Adrenal gland (tissue), 12 donors: Measurements from ENCODE around the gene CD163. TPM values are rescaled to one million over a fixed set of nuclear protein-coding genes. Genes with fewer than 3 reads are reported as not detected.

Experiments
- DNase-seq, 7 donors: peaks; one replicate each; pipeline ENCODE4 v3.0.0-alpha.2; 2019 to 2020
- H3K27ac ChIP-seq, 5 donors: fragments of 200-600 bp; sonication (generic) in 4 of 5; 1 replicate in 3 of 5; 2 replicates in 2 of 5; pipeline versions ENCODE4 v1.5.1 to v1.8.0; 2016 to 2020; ENCODE audit warnings: mild to moderate bottlenecking in 1 of 5
- H3K27me3 ChIP-seq: fragments of 200-600 bp; 2 replicates; pipeline ENCODE4 v1.8.0; 2021
- H3K36me3 ChIP-seq, 2 donors: fragments of 200-600 bp; replicated peaks in 1 of 2; 1 replicate in 1 of 2; 2 replicates in 1 of 2; pipeline versions ENCODE4 v1.5.1 to v1.8.0; 2018 to 2022
- H3K4me1 ChIP-seq, 2 donors: fragments of 200-600 bp; replicated peaks in 1 of 2; 1 replicate in 1 of 2; 2 replicates in 1 of 2; pipeline versions ENCODE4 v1.5.1 to v1.8.0; 2018 to 2021
- H3K4me3 ChIP-seq, 4 donors: fragments of 200-600 bp; sonication (generic) in 3 of 4; one replicate each; pipeline ENCODE4 v1.5.1; 2016 to 2018
- H3K9me3 ChIP-seq, 3 donors: fragments of 200-600 bp; sonication (generic) in 1 of 3; replicated peaks in 1 of 3; 1 replicate in 2 of 3; 2 replicates in 1 of 3; pipeline versions ENCODE4 v1.5.1 to v1.8.0; 2016 to 2021
- POLR2A ChIP-seq, 2 donors: fragments of 450-650 bp; IDR thresholded peaks; one replicate each; pipeline ENCODE4 v1.6.1; 2017; ENCODE audit warnings: antibody characterized with exemption in 2 of 2, mild to moderate bottlenecking in 2 of 2, moderate library complexity in 1 of 2
- WGBS, 4 donors: extraction: QIAGEN DNeasy Blood & Tissue Kit in 2 of 4; methylation state at CpG; one replicate each; pipeline versions ENCODE4 v1.1.5 to v1.1.7; 2013 to 2017; 5-methylcytosine and 5-hydroxymethylcytosine counted together
- intact Hi-C, 2 donors: fragments of 100-400 bp; cut with DNase I; formaldehyde crosslinking; loops; one replicate each; pipeline versions ENCODE4 v1.14.1 to v1.15.0; 2022 to 2023
- polyA plus RNA-seq, 3 donors: library from polyadenylated mRNA; stranded (reverse); fragments of 200-250 nt in 2 of 3; fragments of 350-450 nt in 1 of 3; fragmentation: Illumina TruSeq in 1 of 3; extraction: RNeasy Lipid Tissue Mini Kit (QIAGEN cat#74804) in 1 of 3; gene quantifications; one replicate each; pipeline ENCODE4 v1.2.3, GENCODE V29; 2013 to 2014
- total RNA-seq, 9 donors: library from RNA; depleted of rRNA in 4 of 9; stranded (reverse); fragments of >200 nt in 4 of 9; fragments of 120-200 nt in 1 of 9; fragmentation: NEBNext Ultra II Directional in 1 of 9; extraction: Animal tissue kit (Norgen Biotek cat#: 25700) in 1 of 9; gene quantifications; one replicate each; pipeline versions ENCODE4 v1.1.0 to v1.2.4, GENCODE V29; 2013 to 2023
- TF ChIP-seq, protein P1 (sequence below), 6 experiments: fragments of 450-650 bp in 4 of 6; fragments of 200-600 bp in 2 of 6; sonication (generic) in 1 of 6; IDR thresholded peaks; 1 replicate in 5 of 6; 2 replicates in 1 of 6; pipeline versions ENCODE4 v1.5.1 to v1.8.0; 2016 to 2021; ENCODE audit warnings: antibody characterized with exemption in 6 of 6, mild to moderate bottlenecking in 2 of 6, moderate library complexity in 1 of 6
- donor health status: healthy with polysubstance abuse.
- donor health status: Bipolar disorder and iron deficiency.
- donor health status: DM: yes; HTN: yes; CAD: no.
- donor health status: DM: no; HTN: no; CAD: no.
- donor health status: DM: no; HTN: no; CAD: no.
- donor health status: DM: yes; HTN: yes; CAD: no.

CD163 gene
- total and polyA plus RNA-seq, 12 donors = 8.8 to 690 (median 313) TPM

DNA sequence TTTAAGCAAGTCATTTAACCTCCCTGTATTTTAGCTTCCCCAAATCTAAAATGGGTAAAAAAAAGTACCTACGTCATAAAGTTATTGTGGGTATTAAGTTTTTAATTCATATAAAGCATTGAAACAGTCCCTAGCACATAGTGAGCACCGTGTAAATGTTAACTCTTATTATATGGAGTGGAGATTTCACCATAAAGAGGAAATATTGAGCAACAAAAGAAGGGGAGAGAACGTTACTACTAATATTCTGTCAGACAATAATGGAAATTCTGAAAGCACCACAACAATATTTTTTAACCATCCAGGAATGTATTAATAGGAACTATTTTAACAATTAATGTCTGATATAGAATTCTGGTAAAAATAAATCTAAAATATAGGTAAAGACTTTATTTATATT is 51.8 kb downstream of the CD163 start:
- intact Hi-C loops = no loop called here
- DNase-seq = no peak
- WGBS, 4 donors = 47 to 61% (median 59%) methylated on average over 3 of the region's 3 CpGs
- TF ChIP-seq, protein P1, sequence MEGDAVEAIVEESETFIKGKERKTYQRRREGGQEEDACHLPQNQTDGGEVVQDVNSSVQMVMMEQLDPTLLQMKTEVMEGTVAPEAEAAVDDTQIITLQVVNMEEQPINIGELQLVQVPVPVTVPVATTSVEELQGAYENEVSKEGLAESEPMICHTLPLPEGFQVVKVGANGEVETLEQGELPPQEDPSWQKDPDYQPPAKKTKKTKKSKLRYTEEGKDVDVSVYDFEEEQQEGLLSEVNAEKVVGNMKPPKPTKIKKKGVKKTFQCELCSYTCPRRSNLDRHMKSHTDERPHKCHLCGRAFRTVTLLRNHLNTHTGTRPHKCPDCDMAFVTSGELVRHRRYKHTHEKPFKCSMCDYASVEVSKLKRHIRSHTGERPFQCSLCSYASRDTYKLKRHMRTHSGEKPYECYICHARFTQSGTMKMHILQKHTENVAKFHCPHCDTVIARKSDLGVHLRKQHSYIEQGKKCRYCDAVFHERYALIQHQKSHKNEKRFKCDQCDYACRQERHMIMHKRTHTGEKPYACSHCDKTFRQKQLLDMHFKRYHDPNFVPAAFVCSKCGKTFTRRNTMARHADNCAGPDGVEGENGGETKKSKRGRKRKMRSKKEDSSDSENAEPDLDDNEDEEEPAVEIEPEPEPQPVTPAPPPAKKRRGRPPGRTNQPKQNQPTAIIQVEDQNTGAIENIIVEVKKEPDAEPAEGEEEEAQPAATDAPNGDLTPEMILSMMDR (IDR thresholded peaks at IDR 0.05) = no peak
- no peak for TF ChIP-seq POLR2A (IDR thresholded peaks at IDR 0.05)
- Histone ChIP-seq H3K27ac (no peak overlapping the region), H3K4me3 (no peak overlapping the region), H3K27me3 (no peaks in the 10 kb centered on the region), H3K4me1 (no peaks in the 10 kb centered on the region), H3K36me3 (no peaks in the 10 kb centered on the region), H3K9me3 (no peaks in the 10 kb centered on the region)

DNA sequence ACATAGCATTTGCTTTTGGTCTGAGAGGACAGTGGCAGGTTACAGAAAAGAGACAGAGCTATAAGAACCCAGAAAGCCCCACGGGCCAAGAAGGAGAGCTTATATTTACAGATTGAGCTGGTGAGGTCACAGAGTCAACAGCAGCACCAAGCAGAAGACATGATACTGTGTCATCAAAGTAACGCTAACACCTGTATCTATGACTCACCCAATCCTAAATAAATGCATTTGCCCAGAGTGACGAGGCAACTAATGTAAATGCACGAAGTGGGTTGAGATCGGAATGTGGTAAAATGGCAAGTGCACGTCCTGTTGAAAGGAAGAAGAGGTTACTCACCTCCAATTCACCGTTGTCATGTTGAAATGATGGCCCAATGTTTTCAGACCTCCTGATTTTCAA is 52.9 kb downstream of the CD163 start:
- H3K4me1 ChIP-seq = no peaks in the 10 kb centered on the region
- WGBS, 4 donors = 80 to 86% (median 81%) methylated on average over 7 of the region's 7 CpGs
- H3K27me3 ChIP-seq = no peaks in the 10 kb centered on the region
- H3K9me3 ChIP-seq = no peaks in the 10 kb centered on the region
- intact Hi-C loops = no loop called here
- no peak for TF ChIP-seq POLR2A (IDR thresholded peaks at IDR 0.05)
- TF ChIP-seq, protein P1 (IDR thresholded peaks at IDR 0.05) = no peak
- H3K4me3 ChIP-seq = no peak overlapping the region
- no peak for DNase-seq
- no peak overlapping the region for H3K27ac ChIP-seq
- no peaks in the 10 kb centered on the region for H3K36me3 ChIP-seq

- intact Hi-C loops = no loop called here
- WGBS, 4 donors = 71 to 84% (median 80%) methylated on average over 1 of the region's 1 CpG
Measured at GRCh38 chr12:7448099-7448498, 55.5 kb downstream of the CD163 start.

GRCh38 chr12:7444537-7444936 is 59.0 kb downstream of the CD163 start:
- Histone ChIP-seq H3K4me1 (no peaks in the 10 kb centered on the region), H3K4me3 (no peak overlapping the region), H3K27me3 (peaks cover 12% of the 10 kb centered on the region), H3K27ac (no peak overlapping the region), H3K36me3 (no peaks in the 10 kb centered on the region), H3K9me3 (no peaks in the 10 kb centered on the region)
- TF ChIP-seq POLR2A (IDR thresholded peaks at IDR 0.05) = no peak
- TF ChIP-seq, protein P1 (IDR thresholded peaks at IDR 0.05) = no peak
- intact Hi-C loops = no loop called here
- DNase-seq = no peak
- WGBS, 4 donors = 65 to 75% (median 71%) methylated on average over 4 of the region's 4 CpGs

More at GRCh38 chr12:7448099-7448498, 55.5 kb downstream of the CD163 start:
- no peak overlapping the region for H3K27ac ChIP-seq
- H3K4me1 ChIP-seq = no peaks in the 10 kb centered on the region
- H3K9me3 ChIP-seq = no peaks in the 10 kb centered on the region
- H3K4me3 ChIP-seq = no peak overlapping the region
- H3K36me3 ChIP-seq = no peaks in the 10 kb centered on the region
- DNase-seq = no peak
- no peaks in the 10 kb centered on the region for H3K27me3 ChIP-seq
- TF ChIP-seq, protein P1 (IDR thresholded peaks at IDR 0.05) = no peak
- TF ChIP-seq POLR2A (IDR thresholded peaks at IDR 0.05) = no peak
